Common myeloid progenitor, CD34-positive (primary cell): ENCODE measurements around the gene RNF166.

ENCODE experiments used
- CTCF ChIA-PET: fragments of 350-600 bp; sonication (Branson Sonifier 250); formaldehyde crosslinking; loops from one replicate; lab custom pipeline; 2021; ENCODE audit warnings: antibody characterized with exemption; lab: Charles Lee
- POLR2A ChIA-PET: fragments of 350-600 bp; sonication (Branson Sonifier 250); formaldehyde crosslinking; loops from one replicate; lab custom pipeline; 2021; ENCODE audit warnings: antibody characterized with exemption; lab: Charles Lee
- DNase-seq, 3 donors: peaks; one replicate each; pipeline versions ENCODE4 v3.0.0 to v3.0.0-alpha.2; 2013
- H3K27ac ChIP-seq, 2 experiments: 1 replicate in 1 of 2; 2 replicates in 1 of 2; pipeline ENCODE4 v1.7.0; 2013; ENCODE audit warnings: inconsistent platforms in 2 of 2, low read length in 2 of 2, mild to moderate bottlenecking in 2 of 2, low read depth in 1 of 2, moderate library complexity in 1 of 2; ENCODE audit not compliant: severe bottlenecking in 2 of 2, insufficient read depth in 1 of 2, poor library complexity in 1 of 2
- H3K27me3 ChIP-seq, 5 experiments: replicated peaks in 2 of 5; 1 replicate in 3 of 5; 2 replicates in 2 of 5; pipeline versions ENCODE4 v1.6.1 to v1.7.0; 2013; ENCODE audit warnings: low read length in 4 of 5, mild to moderate bottlenecking in 2 of 5, moderate library complexity in 2 of 5, inconsistent platforms in 1 of 5; ENCODE audit not compliant: insufficient read depth in 5 of 5, control insufficient read depth in 4 of 5
- H3K36me3 ChIP-seq, 4 experiments: 1 replicate in 2 of 4; 2 replicates in 2 of 4; pipeline versions ENCODE4 v1.6.1 to v1.7.0; 2013; ENCODE audit warnings: low read length in 3 of 4, control low read depth in 1 of 4, mild to moderate bottlenecking in 1 of 4; ENCODE audit not compliant: control insufficient read depth in 4 of 4, insufficient read depth in 4 of 4
- H3K4me1 ChIP-seq, 4 experiments: 1 replicate in 3 of 4; 2 replicates in 1 of 4; pipeline versions ENCODE4 v1.6.1 to v1.7.1; 2013; ENCODE audit warnings: low read length in 3 of 4, mild to moderate bottlenecking in 3 of 4, control low read depth in 1 of 4, inconsistent platforms in 1 of 4, moderate library complexity in 1 of 4; ENCODE audit not compliant: control insufficient read depth in 4 of 4, insufficient read depth in 4 of 4; ENCODE audit errors: control extremely low read depth in 1 of 4
- H3K4me3 ChIP-seq, 7 experiments: 1 replicate in 4 of 7; 2 replicates in 3 of 7; pipeline versions ENCODE4 v1.5.1 to v1.7.0; 2013; ENCODE audit warnings: mild to moderate bottlenecking in 7 of 7, low read length in 6 of 7, moderate library complexity in 6 of 7, inconsistent platforms in 2 of 7, low read depth in 2 of 7, control low read depth in 1 of 7; ENCODE audit not compliant: insufficient read depth in 4 of 7, control insufficient read depth in 1 of 7; ENCODE audit errors: extremely low read depth in 1 of 7
- H3K9me3 ChIP-seq, 5 experiments: 1 replicate in 4 of 5; 2 replicates in 1 of 5; pipeline versions ENCODE4 v1.6.1 to v1.7.1; 2013; ENCODE audit warnings: low read length in 4 of 5, mild to moderate bottlenecking in 2 of 5, inconsistent platforms in 1 of 5, low read depth in 1 of 5, moderate library complexity in 1 of 5; ENCODE audit not compliant: control insufficient read depth in 4 of 5, insufficient read depth in 2 of 5; ENCODE audit errors: control extremely low read depth in 1 of 5
- WGBS: methylation state at CpG from one replicate; pipeline ENCODE4 v1.1.5; 2013; ENCODE audit not compliant: insufficient coverage; 5-methylcytosine and 5-hydroxymethylcytosine counted together

Gene RNF166

GRCh38 chr16:88730632-88731607 lies 24.7 kb upstream of the RNF166 start:
- no peaks in the 10 kb centered on the region for H3K27me3 ChIP-seq
- H3K9me3 ChIP-seq: no peaks in the 10 kb centered on the region
- no peak overlapping the region for H3K4me3 ChIP-seq
- H3K36me3 ChIP-seq: peaks cover 14 to 86% (median 70%) of the 10 kb centered on the region in 4 experiments
- ChIA-PET CTCF (interaction anchor here (1.2 kb wide), 1 partner anchor 15 kb away, joined by 3 read pairs; no protein-coding TSS in a partner anchor), POLR2A (no interaction called here)
- DNase-seq: no peak
- no peak overlapping the region for H3K27ac ChIP-seq
- WGBS: 97% methylated on average over 30 of the region's 34 CpGs
- no peaks in the 10 kb centered on the region for H3K4me1 ChIP-seq

- WGBS: 91% methylated on average over 19 of the region's 20 CpGs
- Histone ChIP-seq H3K4me3 (no peak overlapping the region), H3K27me3 (no peaks in the 10 kb centered on the region), H3K36me3 (peaks cover 26 to 83% (median 65%) of the 10 kb centered on the region in 4 experiments), H3K27ac (no peak overlapping the region), H3K9me3 (no peaks in the 10 kb centered on the region), H3K4me1 (no peaks in the 10 kb centered on the region)
- ChIA-PET CTCF (no interaction called here), POLR2A (no interaction called here)
- DNase-seq: no peak
Observed at GRCh38 chr16:88727871-88728270, 21.7 kb upstream of the RNF166 start.

- H3K9me3 ChIP-seq: no peaks in the 10 kb centered on the region
- CTCF ChIA-PET: no interaction called here
- H3K4me1 ChIP-seq: no peaks in the 10 kb centered on the region
- H3K36me3 ChIP-seq: peaks cover 28 to 83% (median 65%) of the 10 kb centered on the region in 4 experiments
- no peak for DNase-seq
- no peak overlapping the region for H3K27ac ChIP-seq
- POLR2A ChIA-PET: no interaction called here
- no peaks in the 10 kb centered on the region for H3K27me3 ChIP-seq
- WGBS: 97% methylated on average over 28 of the region's 28 CpGs
- H3K4me3 ChIP-seq: no peak overlapping the region
Observed at GRCh38 chr16:88726981-88727380, 20.8 kb upstream of the RNF166 start.

DNA sequence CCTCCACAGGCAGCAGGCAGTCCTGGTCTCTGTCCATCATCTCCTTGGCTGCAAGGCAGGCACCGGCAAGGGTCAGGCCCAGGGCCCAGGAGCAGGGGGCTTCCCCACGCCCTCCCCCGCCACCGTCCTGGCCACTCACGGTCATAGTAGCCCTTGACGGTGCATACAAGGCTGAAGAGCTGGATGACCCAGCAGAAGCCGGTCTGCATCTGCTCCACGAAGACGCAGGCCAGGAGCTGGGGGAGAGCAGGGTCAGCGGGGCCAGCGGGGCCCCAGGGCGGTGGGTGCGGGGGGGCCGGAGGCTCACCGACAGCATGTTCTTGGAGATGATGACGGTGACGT lies 20.2 kb upstream of the RNF166 start:
- CTCF ChIA-PET: no interaction called here
- no peaks in the 10 kb centered on the region for H3K9me3 ChIP-seq
- H3K27me3 ChIP-seq: no peaks in the 10 kb centered on the region
- DNase-seq: no peak
- H3K4me3 ChIP-seq: no peak overlapping the region
- H3K4me1 ChIP-seq: no peaks in the 10 kb centered on the region
- H3K36me3 ChIP-seq: peaks cover 27 to 84% (median 64%) of the 10 kb centered on the region in 4 experiments
- POLR2A ChIA-PET: no interaction called here
- over 99% methylated on average over 12 of the region's 17 CpGs for WGBS
- no peak overlapping the region for H3K27ac ChIP-seq

DNA sequence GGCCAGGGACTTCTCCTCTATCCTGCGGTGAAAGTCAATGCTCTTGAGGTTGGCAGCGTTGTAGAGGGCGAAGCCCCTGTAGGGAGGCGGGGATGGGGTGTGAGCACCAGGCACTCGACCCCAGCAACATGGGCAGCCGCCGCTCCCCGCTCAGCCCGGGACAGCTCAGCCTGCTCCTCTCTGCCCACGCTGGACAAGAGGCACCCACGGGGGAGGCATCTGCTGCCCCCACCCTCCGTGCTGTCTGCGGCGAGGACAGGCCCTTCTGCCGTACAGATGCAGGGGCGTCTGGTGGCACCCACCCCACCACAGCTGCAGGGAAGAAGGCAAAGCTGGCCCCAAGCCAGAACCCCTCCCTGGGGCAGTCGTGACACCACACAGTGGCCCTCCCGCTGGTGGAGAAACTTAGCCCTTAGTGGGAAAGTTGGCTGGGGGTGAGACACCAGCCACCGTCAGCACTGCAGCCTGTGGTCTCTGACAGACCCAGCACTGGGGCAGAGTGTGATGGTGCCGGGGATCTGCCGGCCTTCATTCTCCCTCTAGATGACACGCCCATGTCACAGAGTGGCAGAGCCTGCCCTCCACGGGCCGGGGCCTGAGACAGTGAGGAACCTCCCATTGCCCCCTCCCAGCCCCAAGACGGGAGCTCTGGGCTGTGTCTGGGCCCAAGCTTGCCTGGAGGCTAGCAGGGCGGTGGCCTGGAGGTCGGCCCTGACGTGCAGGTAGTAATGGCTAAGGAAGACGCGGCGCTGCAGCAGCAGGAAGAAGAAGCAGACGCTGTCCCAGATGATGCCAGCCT lies 19.6 kb upstream of the RNF166 start:
- no peaks in the 10 kb centered on the region for H3K9me3 ChIP-seq
- H3K4me3 ChIP-seq: no peak overlapping the region
- POLR2A ChIA-PET: no interaction called here
- no peaks in the 10 kb centered on the region for H3K4me1 ChIP-seq
- CTCF ChIA-PET: no interaction called here
- peaks cover 27 to 84% (median 65%) of the 10 kb centered on the region in 4 experiments for H3K36me3 ChIP-seq
- H3K27me3 ChIP-seq: no peaks in the 10 kb centered on the region
- DNase-seq: no peak
- no peak overlapping the region for H3K27ac ChIP-seq
- WGBS: 97% methylated on average over 28 of the region's 32 CpGs

DNA sequence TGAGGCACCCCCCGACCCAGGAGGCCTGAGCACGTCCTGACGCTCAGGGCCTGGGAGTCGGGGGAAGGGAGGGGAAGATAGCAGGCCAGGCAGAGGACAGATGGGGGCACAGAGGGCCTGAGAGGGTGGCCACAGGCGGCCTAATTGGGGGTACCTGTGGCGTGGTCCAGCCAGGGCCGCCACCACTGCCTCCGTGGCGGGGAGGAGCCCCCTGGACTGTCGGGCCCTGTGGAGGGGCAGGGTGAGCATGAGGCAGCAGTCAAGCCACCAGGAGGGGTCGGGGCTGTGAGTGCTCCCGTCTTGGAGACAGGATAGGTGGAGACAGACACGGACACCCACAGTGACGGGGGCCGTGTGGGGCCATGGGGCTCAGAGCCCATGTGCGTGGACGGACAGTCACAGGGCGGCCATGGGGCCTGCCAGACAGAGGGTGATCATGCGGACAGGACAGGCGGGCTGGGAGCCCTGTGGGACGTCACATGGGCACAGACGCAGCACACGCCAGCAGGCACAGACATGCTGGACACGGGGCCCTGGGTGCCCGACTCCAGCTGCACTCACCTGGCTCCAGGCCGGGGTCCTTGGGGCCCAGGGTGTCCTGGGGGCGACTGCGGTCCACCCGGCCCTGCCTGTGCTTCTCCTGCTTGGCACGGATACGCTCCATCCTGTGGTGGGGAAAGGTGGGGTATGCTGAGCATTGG lies 18.8 kb upstream of the RNF166 start:
- no peak for DNase-seq
- H3K36me3 ChIP-seq: peaks cover 27 to 82% (median 63%) of the 10 kb centered on the region in 4 experiments
- 99% methylated on average over 24 of the region's 31 CpGs for WGBS
- CTCF ChIA-PET: no interaction called here
- no peaks in the 10 kb centered on the region for H3K9me3 ChIP-seq
- H3K27me3 ChIP-seq: no peaks in the 10 kb centered on the region
- H3K27ac ChIP-seq: no peak overlapping the region
- POLR2A ChIA-PET: no interaction called here
- no peak overlapping the region for H3K4me3 ChIP-seq
- H3K4me1 ChIP-seq: no peaks in the 10 kb centered on the region
